NCI-H446 (cell line): ENCODE data around the gene BST2.

Experiments
- DNase-seq, 2 experiments: peaks; one replicate each; lab custom pipeline; 2025; lab: John Stamatoyannopoulos, UW

The BST2 gene

DNA sequence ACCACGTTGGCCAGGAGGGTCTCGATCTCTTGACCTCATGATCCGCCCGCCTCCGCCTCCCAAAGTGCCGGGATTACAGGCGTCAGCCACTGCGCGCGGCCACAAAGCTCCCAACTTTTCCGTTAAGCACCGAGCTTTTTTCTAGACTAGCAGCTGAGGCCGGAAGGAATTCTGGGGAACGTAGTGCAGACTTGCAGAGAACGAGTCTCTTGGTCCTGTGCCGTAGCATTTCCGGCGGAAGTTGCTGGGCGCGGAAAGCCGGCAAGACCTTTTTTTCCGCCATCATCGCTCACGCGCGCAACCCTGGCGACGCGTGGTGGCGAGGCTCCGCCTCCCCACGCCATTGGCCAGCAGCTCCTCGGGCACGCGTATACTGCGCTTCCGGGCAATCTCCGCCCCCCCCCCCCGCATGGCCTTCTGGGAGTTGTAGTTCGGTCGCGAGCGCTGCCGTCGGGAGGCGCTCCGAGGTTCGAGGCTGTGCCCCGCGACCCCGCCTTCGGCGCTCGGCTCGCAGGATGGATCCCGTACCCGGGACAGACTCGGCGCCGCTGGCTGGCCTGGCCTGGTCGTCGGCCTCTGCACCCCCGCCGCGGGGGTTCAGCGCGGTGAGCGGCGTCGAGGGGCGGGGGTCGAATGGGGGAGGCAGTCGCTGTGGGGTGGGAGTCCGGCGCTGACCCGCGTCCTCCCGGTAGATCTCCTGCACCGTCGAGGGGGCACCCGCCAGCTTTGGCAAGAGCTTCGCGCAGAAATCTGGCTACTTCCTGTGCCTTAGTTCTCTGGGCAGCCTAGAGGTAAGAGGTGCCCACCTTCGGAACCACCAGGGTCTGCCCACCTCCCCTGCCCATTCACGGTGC is 14.4 kb upstream of the BST2 start, which contains the start of gene MVB12A:
MVB12A (plus strand) TSS at position 427 of the 854 bp plus-strand sequence; CDS start at position 516, 89 bp downstream.
- DNase-seq: peak; percentile 98 to 100

DNA sequence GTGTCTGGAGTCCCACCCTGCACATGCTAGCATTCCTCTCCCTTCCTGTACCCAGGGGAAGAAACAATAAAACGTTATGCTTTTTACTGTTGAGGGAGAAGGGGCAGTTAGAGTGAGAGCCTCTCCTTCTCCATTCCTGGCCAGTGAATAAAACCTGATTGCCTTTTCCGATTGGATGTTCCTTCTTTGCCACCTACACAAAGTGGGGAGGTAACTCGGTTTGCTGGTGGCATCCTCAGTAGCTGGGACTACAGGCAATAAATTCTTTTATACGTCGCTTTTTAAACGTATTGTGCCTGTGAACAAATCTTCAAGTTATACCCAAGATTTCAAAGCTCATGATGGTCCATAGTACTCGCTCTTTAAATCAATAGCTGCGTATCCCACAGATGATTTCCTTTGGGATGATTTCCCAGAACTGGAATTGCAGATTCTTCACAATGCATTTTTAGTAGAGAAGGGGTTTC is 13.8 kb upstream of the BST2 start:
- no peak for DNase-seq

GRCh38 chr19:17418710-17419109 is 13.3 kb upstream of the BST2 start:
- no peak for DNase-seq

DNA sequence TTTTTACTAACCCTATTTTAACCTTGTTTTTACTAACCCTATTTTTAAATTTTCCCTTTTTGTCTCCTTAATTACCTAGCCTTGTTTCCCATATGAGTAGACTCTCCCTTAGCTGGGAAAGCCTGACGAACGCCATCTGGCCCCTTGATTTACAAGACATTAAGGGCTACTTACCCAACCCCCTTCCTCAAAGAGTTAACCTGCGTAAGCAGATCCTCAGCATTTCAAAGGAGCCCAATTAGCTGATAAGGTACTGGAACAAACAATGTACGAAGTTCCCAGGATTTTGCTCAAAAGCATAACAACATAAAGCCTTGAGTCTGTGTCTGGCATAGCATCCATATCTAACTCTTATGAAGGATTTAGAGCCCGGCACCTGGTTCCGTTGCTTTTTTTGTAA is 9.7 kb upstream of the BST2 start:
- no peak for DNase-seq

- no peak for DNase-seq
Measured at GRCh38 chr19:17414097-17414496, 8.7 kb upstream of the BST2 start.

DNA sequence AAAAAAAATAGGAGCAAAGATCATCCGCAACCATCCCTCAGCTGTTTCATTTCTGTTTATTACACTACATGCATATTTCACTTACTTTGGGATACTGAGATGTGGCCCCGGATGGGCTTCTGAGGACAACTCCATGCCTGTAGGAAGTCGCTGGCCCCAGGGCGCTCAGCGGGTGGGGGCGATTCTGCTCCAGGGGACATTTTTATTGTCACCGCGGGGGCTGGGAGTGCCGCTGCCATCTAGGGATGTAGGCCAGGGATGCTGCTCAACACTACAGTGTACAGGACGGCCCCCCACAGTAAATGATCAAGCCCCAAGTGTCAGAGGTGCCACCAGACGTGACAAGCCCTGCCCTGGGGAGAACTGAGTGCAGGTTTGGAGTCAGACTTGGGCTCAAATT is 6.4 kb upstream of the BST2 start:
- no peak for DNase-seq

- DNase-seq: no peak
Measured at GRCh38 chr19:17409990-17410389, 4.6 kb upstream of the BST2 start.

- no peak for DNase-seq
Measured at GRCh38 chr19:17406887-17407196, 1.4 kb upstream of the BST2 start.

- no peak for DNase-seq
Measured at GRCh38 chr19:17406046-17406886, 836 bp upstream of the BST2 start.

- no peak for DNase-seq
Measured at GRCh38 chr19:17404621-17405249, 695 bp downstream of the BST2 start.

DNA sequence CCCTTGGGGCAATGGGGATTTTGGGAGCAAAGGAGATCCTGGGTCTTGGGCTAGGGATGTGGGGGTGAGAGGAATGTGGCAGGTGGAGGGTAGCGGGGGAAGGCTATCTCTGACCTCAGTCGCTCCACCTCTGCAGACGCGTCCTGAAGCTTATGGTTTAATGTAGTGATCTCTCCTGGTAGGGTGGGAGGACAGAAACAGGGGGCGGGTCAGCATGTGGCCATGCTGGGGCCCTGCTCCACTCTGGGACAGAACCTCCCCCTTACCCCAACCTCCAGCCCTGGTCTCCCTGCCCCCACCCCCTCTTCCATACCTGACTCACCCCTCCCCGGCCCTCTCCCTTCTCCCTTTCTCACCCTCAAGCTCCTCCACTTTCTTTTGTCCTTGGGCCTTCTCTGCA is 1.4 kb downstream of the BST2 start:
- no peak for DNase-seq

GRCh38 chr19:17402982-17403855 is 2.2 kb downstream of the BST2 start:
- no peak for DNase-seq

- DNase-seq: no peak
Measured at GRCh38 chr19:17401628-17402027, 3.8 kb downstream of the BST2 start.

DNA sequence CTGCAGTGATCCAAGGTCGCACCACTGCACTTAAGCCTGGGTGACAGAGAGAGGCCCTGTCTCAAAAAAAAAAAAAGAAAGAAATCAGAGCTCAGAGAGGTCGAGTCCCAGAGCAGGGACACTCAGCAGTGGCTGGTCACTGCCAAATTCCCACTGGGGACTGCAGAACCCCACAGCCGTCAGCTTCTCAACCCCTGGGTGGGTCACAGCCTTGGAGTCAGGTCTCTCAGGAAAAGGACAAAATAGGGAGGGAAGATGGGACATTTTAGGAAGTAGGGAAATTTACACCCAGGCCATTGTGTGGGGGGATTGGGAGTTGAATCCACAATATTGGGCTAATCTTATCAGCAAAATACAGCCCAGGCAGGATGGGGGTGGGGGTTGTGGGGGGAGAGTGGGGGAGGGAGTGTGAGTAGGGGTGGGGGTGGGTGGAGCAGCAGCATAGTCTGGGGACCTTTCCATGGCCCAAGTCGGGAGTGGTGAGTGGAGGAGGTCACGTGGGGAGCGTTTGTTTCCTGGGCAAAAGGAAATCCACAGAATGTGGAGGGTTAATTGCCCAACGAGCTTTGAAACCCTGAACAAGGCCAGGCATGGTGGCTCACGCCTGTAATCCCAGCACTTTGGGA is 6.4 kb downstream of the BST2 start:
- DNase-seq: no peak

DNA sequence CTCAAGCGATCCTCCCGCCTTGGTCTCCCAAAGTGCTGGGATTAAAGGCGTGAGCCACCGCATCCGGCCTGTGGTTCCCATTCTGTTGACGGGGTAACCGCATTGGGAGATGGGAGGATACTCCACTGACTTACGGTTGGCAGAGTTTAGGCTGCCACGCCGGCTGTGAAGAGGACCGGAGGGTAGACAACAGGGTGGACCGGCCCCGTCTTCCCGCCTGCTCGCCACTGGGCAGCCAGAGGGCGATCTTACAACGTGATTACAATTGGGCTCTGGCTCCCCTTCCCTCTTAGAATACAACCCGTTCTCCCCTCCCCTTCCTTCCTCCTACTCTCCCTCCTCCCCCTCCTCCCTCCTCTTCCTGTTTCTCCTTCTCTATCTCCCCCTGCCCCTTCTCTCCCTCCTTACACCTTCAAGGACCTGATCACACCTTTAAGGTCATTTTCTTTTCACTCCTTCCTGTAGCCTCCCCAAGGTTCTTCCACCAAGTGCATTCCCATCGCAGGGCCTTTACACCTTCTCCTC is 10.5 kb downstream of the BST2 start:
- DNase-seq: peak in 1 of 2 experiments; percentile 68

DNA sequence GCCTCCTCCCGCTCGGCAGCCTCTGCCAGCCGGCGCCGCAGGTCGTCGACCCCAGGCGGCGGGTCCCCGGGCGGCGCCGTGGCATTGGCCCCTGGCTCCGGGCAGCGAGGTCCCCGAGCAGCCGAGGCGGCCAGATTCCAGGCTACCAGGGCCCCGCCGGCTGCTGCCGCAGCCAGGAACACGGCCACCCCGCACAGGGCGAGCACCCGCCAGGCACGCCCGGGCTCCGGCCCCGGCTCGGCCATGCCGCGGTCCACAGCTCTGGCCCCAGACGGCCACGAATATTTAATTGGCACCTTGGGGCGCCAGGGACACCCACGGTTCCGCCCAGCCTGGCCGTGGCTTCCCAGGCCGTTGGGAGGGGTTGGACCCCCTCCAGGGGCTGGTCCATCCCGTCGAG is 11.5 kb downstream of the BST2 start, which contains the start of gene CCDC194:
CCDC194 (minus strand) TSS at position 283 of the 400 bp plus-strand sequence; CDS start at position 245, 38 bp downstream.
- no peak for DNase-seq

GRCh38 chr19:17393002-17393401 is 12.4 kb downstream of the BST2 start:
- DNase-seq: no peak

- DNase-seq: no peak
Measured at GRCh38 chr19:17391371-17392151, 13.9 kb downstream of the BST2 start.

GRCh38 chr19:17390665-17391370 is 14.6 kb downstream of the BST2 start:
- peak; percentile 62 to 94 for DNase-seq
